Measurements from ENCODE around the gene LMO1.
A peak's percentile ranks its signal among the peaks of the same experiment; 100 is the strongest.

Gene LMO1

DNA sequence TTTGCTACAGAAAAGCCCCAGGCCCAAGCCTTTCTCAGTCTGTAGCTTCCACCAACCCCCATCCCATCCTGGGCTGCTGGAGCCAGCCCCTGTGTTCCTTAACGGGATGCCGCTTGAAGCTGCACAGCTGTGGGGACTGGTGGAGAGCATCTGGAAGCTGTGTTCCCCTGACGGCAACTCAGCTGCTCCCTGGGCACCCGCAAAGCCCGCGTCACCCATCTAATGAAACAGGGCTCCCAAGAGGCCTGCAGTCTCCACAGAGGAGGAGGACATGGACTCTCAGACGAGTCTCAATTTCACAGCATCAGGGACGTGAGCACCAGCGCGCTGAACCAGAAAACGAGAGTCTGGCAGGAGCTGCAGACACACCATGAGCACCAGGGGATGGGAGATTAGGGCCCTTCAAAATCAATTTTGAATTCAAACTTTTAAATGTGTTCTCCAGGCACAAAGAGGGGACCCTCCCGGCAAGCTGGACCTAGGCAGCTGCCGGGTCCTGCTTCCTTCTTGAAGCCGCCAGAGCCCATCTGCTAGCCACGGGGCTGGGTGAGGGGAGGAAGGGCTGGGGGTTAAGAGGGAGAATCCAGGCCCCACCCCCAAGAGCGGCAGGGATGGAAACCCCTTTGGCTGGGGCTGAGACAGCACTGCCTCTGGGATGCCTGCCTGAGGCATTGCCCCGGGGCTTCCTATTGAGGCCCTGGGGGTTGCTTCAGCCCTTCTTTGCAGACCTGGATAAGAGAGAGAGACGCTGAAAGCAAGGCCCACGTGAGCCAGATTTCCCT lies 21.0 kb downstream of the LMO1 start:
- DNase-seq (ENCODE audit: low read depth, low spot score), result peak; percentile 51

DNA sequence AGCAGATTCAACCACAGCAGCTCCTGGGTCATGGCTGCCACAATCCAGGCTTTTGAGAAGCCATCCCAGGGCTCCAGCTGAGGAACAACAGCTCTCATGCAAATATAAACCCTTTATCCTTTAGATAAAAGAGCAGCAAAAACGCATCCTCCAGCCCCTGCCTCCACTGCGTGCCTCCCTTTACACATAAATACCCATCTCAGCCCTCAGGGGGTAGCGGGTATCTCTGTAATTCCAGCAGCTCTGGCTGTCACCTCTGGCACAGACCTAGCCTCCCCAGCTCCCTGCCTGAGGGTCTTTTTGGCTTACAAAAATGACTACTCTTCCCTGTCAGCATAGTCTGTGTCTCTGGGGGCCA lies 21.6 kb downstream of the LMO1 start:
- peak; percentile 95 for DNase-seq (ENCODE audit: low read depth, low spot score)

DNA sequence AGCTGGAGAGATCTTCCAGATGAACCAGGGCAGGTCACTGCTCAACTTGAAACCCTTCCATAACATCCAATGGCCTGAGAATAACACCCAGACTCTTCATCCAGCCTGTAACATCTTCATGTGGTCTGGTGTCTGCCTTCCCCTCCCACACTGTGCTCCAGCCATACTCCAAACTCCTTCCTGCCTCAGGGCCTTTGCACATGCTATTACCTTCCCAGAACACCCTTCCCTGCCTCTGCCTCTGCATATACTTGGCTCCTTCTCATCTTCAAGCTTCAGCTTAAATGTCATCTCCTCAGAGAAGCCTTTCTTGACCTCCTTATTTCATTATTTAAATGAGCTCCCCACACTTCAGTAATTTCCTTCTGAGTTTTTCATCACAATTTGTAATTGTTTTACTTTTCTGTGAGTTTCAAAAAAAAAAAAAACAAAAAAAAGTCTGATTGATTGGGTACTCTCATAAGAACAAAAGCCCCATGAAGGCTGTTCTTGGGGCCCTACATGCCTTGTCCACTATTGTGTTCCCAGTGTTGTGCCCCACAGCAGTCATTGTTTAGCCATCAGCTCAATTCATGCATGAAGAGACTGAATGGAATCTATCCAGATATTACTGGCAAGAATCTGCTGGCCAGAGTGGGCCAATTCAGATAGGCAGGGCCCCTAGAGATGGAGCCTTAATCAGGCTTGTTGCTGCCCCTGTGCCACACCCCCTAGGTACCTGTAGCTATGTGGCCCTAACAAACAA lies 22.1 kb downstream of the LMO1 start:
- DNase-seq (ENCODE audit: low read depth, low spot score), result no peak

DNA sequence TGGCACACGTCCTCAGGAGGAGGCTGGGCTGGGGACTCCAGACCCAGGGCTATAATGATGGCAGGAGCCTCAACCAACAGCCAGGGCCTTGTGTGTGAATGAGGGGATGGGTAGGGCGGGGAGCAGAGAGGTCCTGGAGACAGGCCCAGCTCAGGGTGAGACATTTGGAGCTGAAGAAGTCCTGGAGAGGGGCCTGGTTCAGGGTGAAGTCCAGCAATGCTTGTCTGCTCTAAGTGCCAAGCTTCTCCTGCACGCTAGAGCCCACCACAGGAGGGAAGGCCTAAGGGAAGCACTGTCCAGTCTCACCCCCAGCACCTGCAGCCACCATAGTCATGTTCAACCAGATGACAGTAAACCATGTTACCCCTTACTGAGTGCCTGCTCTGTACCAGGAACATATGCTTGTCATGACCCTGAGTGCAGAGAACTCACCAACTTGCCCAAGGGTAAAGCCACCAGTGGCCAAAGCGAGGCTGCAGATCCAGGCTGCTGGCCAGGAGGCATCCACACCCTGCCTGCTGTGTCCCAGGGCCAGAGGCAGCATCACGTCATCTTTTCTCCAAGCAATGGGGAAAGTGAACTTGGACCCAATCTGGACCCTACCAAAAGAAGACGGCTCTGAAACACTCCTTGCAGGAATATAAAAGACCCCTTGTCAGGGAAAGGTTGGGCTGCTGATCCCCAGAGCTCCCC lies 24.0 kb downstream of the LMO1 start:
- no peak for DNase-seq (ENCODE audit: low read depth, low spot score)

DNA sequence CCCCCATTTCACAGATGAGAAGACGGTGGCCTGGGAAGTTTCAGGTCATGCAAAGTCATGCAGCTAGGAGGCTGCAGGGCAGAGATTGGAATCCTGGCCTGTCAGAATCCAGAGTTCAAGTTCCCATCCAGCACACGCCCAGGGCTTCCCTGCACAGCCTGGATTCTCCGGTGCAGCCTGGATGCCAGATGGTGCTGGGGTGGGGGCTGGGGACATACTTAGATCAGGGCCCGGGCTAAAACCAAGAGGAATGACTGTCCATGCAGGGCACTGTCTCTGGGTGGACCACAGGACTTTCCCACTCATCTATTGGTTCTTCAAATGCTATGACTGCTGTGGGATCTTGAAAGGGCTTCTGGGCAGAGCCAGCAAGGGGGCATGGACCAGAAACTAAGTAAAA lies 24.6 kb downstream of the LMO1 start:
- no peak for DNase-seq (ENCODE audit: low read depth, low spot score)

DNA sequence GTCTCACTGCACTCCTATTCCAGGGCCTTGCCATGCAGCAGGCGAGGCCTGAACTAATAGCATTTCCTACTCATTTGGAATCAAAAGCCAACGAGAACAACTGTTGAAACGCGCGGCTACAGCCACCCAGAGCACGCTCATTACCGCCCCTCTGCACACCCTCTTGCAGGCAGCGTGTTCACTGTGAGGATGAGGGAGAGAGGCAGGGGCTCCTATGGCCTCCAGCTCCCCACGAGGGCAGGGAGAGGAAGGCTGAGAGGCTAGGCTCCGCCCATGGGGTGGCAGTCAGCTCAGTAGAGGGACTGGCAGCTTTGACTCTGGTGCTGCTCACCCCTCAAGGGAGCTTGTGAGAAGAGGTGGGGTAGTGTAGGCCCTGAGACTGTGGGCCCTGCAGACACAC lies 26.2 kb downstream of the LMO1 start:
- DNase-seq (ENCODE audit: low read depth, low spot score), result no peak

DNA sequence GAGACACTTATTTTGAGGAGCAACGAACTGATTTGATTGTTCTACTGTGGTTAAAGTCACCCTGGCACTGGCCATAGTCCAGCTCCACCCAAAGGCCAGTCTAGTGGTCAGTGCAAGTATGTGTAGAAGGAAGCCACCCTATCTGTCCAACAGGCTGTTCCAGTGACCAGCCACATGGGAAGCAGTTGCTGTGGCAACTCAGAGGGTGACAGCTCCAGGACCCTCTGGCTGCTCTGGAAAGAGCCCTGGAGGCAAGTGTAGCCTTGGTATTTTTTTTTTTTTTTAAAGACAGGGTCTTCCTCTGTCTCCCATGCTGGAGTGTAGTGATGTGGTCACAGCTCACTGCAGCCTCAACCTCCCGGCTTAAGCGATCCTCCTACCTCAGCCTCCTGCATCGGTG lies 27.8 kb downstream of the LMO1 start:
- no peak for DNase-seq (ENCODE audit: low read depth, low spot score)

DNA sequence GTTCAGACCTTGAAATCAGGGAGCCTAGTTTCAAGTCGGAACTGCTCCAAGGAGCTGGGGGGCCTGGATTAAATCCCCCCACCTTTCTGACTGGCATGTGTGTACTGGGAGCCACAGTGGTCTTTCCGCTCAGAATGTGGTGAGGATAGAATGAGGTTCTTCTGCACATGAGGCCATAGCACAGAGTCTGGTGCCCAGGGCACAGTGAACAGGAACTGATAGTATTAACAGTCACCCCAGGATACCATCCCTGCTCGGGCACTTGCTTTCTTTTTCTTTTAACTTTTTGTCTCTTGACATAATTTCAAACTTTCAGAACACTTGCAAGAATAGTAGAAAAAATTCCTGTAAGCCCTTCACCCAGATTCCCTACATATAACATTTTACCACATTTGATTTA lies 28.8 kb downstream of the LMO1 start:
- no peak for DNase-seq (ENCODE audit: low read depth, low spot score)

DNA sequence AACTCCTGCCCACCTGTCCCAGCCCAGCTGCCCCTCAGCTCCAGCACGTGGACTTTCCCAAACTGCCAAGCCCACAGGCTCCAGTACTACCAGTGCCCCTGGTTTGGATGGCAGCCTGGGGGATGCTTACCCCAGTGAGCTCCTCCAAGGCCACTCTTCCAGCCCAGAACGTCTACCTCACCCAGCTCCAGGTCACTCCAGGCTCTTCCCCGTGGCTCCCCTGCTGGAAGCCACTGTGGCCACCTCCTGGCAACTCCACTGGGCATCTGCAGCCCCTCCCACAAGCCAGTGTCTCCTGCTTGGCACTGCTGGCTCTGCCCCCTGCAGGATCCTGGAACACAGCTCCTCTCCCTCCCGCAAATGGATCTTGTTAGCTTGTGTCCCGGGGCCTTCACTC lies 29.3 kb downstream of the LMO1 start:
- no peak for DNase-seq (ENCODE audit: low read depth, low spot score)

DNA sequence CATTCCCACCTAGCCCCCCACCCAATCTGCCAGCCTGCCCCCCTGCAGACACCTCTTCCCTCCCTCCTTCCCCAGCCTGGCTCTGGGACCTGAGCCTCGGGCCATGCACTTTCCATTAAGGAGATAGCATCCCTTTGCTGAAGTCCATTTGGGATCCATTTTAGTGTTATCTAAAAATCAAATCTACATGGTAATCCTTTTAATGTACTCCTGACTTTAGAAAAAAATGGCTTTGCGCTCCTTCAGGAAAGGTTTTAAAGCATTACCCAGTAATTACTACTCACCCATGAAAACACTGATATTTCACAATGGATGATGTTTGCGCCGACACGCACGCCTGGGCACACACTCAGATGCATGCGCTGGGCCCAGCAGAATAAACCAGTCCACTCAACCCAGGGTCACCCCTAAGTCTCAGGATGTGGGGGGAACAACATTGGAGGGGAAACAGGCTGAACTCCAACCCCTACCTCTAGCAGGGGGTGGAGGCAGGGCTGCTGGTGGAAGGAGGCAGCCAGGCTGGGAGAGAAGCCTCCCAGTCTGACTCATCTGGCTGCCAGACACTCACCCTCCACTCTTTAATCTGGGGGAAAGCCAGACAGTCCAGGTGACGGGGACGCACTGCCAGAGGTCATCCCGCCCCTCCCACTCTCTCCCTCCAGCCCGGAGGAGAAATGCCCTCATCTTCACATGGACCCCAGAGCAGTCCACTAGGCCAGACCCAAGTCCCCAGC lies 29.8 kb downstream of the LMO1 start:
- DNase-seq (ENCODE audit: low read depth, low spot score), result peak; percentile 71

DNA sequence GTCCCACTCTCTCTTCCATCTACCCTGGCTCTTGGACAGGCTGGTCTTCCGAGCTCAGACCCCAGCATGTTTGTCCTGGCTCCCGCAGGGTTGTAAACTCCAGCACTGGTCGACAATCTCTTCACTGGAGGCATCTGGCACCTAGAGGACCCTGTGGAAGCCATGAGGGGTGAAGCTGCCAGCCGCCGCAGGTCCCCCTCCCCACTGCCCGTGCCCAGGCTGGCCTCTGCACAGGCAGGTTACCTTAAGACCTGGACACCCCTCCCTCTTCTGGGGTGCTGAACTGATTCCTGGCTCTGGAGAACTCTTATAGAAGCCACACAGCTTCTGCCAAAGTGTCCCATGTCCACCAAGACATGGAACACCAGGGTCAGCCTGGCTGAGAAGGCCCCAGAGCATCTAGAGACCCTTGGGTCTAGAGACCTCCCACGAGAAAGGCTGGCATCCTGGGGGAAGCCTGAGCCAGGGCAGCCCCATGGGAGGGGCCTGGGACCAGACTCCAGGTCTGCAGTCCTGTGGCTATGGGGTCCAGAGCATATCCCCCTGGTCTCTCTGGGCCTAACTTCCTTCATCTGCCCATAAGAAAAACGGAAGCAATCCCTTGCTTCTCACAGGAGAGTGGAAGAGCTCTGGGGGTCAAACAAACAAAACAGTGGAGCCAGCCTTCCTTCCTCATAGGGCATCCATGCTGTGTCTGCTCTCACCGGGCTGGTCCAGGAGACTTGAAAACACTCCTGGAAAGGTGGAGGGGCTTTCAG lies 30.6 kb downstream of the LMO1 start:
- no peak for DNase-seq (ENCODE audit: low read depth, low spot score)

DNA sequence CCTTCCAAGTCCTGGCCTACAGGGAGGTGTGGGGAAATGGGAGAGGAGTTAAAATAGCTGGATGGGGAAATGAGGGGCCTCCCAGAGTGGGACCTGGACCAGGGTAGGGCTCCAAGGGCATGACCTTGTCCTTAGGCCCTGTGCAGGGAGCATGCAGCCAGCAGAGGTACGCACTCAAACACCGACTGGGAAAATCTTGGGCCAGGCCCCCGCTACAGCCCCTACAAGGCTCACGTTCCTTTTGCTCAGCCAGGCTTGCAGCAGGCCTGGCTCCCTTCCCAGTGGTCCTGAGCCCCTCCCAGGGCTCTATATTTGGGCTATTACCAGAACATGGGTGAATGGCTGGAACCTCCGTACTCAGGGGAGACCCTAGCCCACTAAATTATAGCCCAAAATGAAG lies 31.3 kb downstream of the LMO1 start:
- DNase-seq (ENCODE audit: low read depth, low spot score), result no peak

DNA sequence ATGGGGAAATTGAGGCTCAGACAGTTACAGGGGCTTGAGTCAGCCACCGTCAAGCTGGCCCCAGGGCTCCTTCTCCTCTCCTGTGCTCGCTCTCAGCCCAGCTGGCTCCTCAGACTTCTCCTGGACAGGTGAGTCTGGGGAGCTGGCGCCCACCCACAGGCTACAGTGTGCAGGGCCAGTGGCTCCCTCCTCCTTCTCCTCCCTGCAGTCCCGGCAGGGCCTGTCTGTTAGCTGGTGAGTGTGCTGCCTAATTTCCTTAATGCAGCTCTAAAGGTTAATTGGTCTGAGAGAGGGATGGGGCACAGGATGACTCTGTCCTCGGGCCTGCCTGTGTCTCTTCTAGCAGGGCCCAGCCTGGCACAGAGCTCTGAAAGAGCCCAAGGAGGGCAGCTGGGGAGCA lies 31.7 kb downstream of the LMO1 start:
- peak; percentile 35 for DNase-seq (ENCODE audit: low read depth, low spot score)

DNA sequence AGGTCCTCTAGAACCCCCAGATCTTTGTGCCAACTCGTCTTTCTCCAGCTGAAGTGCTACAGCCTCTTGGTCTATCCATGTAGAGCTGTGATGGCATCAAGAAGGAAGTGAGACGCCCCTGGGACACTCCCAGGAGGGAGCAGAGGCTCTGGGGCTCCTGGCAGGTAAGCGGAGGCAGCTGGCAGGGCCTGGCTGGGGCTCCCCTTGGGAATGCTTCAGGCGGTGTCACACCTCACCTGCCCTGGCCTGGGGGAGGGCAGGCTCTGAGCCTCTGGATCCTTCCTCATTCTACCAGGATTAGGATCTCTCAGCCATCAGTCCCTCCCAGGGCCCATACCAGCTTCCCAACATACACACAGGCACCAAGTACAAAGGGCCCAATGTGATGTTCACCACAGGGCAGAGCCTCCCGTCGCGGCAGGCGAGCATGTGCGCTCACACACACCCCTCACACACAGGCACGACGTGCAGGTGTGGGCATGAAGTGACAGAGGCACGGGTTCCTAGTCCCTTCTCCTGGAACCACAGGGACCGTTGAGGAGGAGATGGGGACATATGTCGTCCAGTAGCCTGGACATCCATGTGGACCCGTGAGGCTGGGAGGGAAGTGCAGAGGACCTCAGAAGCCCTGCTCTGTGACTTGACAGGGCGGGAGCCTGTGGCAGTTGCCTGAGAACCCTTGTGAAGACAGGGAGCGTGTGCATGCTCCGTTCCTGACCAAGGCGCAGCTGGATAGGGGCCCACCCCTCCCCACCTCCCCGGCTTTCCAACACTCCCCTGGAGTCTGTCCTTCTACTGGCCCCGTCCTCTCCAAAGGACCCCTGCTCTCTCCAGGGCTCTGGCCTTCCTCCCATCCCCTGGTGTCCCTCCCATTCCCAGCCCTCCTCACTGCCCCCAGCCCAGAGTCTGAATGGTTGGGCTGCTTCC lies 32.5 kb downstream of the LMO1 start:
- DNase-seq (ENCODE audit: low read depth, low spot score), result no peak

DNA sequence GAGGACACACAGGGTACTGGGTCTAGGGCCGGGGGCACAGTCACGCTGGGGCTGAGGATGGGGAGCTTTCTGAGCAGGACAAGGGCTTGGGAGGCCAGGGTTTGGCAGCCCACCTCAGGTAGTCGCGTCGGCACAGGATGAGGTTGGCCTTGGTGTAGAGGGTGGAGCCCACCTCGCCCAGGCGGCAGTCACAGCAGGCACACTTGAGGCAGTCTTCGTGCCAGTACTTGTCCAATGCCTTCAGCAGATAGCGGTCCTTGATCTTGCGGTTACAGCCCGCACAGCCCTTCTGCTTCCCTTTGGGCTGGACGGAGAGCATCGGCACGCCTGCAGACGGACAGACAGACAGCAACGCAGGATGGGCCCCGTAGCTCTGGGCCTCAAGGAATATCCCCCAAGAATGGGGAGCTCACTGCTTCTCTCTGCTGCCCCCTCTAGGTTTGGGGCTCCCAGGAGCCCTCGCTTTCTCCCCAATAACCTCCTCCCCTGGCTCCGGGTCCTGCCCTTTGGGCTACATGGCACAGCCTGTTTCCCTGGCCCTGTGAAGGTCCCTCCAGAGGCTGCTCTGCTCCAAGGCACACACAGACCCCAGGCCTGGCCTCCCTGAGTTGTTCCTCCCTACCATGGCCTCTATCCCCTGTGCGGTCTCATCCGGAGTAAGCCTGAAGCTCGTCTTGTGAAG lies 33.4 kb downstream of the LMO1 start:
- no peak for DNase-seq (ENCODE audit: low read depth, low spot score)

DNA sequence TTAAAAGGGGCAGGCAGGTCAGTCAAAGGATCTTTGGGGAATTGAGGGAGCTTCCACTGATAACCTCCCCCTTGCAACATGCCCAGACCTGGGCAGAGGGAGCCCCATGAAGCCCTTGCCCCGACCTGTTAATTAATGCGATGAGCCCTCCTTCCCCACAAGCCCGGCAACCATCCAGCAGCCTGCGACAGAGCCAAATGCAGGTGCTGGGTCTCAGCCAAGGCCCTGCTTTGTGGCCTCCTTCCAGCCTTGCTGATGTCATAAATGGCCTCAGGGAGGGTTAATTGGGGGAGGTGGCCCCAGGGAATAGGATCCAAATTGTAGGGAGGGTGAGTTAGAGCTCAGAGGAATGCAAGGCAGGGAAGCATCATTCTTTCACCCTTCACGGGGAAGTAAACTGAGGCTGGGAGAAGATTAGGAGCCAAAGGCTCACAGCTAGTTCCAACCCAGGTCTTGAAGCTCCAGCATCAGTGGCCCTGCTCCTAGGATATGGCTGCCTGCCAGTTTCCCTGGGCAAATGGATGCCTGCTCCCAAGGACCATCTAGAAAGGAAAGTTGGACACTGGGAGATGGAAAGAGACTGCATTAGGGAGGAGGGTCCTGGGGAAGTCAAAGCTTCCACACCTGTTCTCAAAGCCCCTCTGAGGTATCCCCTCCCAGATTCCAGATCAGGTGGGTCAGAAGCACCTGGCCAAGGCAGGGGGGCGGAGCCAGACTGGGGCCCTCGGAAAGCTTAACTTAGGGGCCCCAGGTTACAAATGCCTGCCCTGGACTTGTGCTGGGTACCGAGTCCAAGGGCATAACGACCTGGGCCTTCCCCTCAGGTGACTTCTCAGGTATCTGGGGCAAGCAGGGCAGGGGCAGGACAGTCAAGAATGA lies 34.1 kb downstream of the LMO1 start:
- DNase-seq (ENCODE audit: low read depth, low spot score), result peak; percentile 41

DNA sequence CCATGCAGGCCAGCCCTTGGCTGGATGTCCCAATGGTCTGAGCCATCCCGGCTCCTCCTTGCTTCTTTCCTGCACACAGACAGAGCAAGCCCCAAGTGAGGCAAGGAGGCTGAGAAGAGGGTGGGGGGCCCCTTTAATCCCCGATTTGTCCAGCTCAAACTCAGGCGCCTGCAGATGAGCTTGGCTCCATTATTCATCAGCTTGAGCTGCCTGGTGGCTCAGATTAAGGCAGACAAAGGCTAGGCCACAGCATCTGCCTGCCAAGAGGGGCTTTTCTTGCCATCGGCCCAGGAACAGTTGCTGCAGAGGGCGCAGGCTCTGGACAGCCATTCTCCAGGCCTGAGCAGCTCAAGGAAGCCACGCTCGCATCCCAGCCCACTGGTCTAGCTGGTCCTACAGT lies 35.4 kb downstream of the LMO1 start:
- DNase-seq (ENCODE audit: low read depth, low spot score), result no peak

Data from ELF-1 (cell line).